ENCODE measurements around the gene CLCN7.

CLCN7 gene

DNA sequence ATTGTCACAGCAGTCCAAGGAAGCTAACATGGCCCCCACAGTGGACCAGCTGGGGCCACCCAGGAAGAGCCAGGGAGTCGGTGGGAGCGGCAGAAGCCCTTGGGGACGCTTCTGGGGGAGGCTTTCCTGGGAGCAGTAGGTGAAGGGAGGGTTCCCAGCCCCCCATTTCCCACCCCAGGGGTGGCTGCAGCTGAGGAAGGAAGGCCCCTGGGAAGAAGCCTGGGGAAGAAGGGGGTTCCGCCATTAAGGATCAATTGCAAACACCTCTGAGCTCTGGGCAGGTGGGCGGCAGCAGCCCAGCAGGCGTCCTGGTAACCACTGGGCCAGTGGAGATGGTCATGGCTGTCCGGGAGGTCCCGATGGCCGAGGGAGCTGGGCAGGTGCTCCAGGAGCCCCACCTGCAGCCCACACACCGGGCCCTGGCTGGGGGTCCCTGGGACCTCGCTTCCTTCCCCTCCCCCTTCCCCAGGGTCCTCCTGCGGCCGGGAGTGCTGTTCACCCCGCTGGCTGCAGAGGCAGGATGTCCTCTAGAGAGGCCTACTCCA lies 44.5 kb downstream of the CLCN7 start:
- H3K79me2 ChIP-seq (ENCODE audit: control insufficient read depth, insufficient read depth, low read length) = no peaks in the 10 kb centered on the region
- no peak overlapping the region for H2AK5ac ChIP-seq (ENCODE audit: low read length)
- no peaks in the 10 kb centered on the region for H3K79me1 ChIP-seq (ENCODE audit: low read length)
- H2BK120ac ChIP-seq (ENCODE audit: low read depth, low read length) = no peak overlapping the region
- H2BK15ac ChIP-seq (replicated peaks; ENCODE audit: low read depth) = no peak overlapping the region
- no peaks in the 10 kb centered on the region for H3K4me1 ChIP-seq (ENCODE audit: control insufficient read depth, low read depth, low read length)
- no peak overlapping the region for H2BK5ac ChIP-seq (ENCODE audit: low read length)
- no peak overlapping the region for H3K27ac ChIP-seq (ENCODE audit: low read depth, low read length)
- DNase-seq = no peak
- no peak overlapping the region for H3K18ac ChIP-seq (ENCODE audit: low read length)
- no peak overlapping the region for H4K8ac ChIP-seq (ENCODE audit: low read depth, low read length)
- no peak overlapping the region for H3K4me2 ChIP-seq (ENCODE audit: low read length)
- no peak overlapping the region for H4K5ac ChIP-seq (ENCODE audit: low read length)
- H3K56ac ChIP-seq (ENCODE audit: low read length) = no peak overlapping the region
- no peaks in the 10 kb centered on the region for H3K36me3 ChIP-seq (ENCODE audit: control insufficient read depth, insufficient read depth, low read length)
- no peak overlapping the region for H3K23ac ChIP-seq (ENCODE audit: low read length)
- H3K27me3 ChIP-seq (ENCODE audit: insufficient read depth, low read length, poor library complexity) = no peaks in the 10 kb centered on the region
- H3K4ac ChIP-seq (ENCODE audit: low read depth, low read length) = no peak overlapping the region
- no peak overlapping the region for H3K4me3 ChIP-seq (ENCODE audit: low read length)
- H3K9ac ChIP-seq (ENCODE audit: low read length) = no peak overlapping the region
- no CpG with 5 or more reads among the region's 14 CpGs for WGBS (ENCODE audit: extremely low coverage, insufficient coverage, low lambda C conversion rate)

DNA sequence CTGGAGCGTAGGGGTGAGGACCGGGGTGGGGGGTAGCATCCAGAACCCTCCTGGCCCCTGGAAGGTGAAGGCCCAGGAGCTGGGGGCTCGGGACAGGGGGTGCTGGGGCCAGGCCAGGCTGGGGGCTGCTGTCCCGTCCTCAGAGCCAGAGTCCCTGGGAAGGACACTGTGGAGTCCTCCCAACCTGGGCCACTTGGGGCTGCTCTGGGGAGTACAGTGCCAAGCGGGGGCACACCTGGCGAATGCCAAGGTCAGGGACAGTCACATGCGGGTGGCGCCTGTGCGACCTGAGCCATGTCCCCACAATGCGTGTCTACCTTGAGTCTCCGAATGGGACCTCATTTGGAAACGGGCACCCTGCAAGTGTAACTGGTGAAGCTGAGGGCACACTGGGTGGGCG lies 45.2 kb downstream of the CLCN7 start:
- no peak overlapping the region for H3K56ac ChIP-seq (ENCODE audit: low read length)
- no peak overlapping the region for H4K5ac ChIP-seq (ENCODE audit: low read length)
- no peak overlapping the region for H3K4me3 ChIP-seq (ENCODE audit: low read length)
- H3K4me1 ChIP-seq (ENCODE audit: control insufficient read depth, low read depth, low read length) = no peaks in the 10 kb centered on the region
- no peak overlapping the region for H4K8ac ChIP-seq (ENCODE audit: low read depth, low read length)
- H3K79me1 ChIP-seq (ENCODE audit: low read length) = no peaks in the 10 kb centered on the region
- no peak overlapping the region for H2BK5ac ChIP-seq (ENCODE audit: low read length)
- H3K9ac ChIP-seq (ENCODE audit: low read length) = no peak overlapping the region
- H3K79me2 ChIP-seq (ENCODE audit: control insufficient read depth, insufficient read depth, low read length) = no peaks in the 10 kb centered on the region
- WGBS (ENCODE audit: extremely low coverage, insufficient coverage, low lambda C conversion rate) = no CpG with 5 or more reads among the region's 13 CpGs
- H3K23ac ChIP-seq (ENCODE audit: low read length) = no peak overlapping the region
- H2BK120ac ChIP-seq (ENCODE audit: low read depth, low read length) = no peak overlapping the region
- H3K18ac ChIP-seq (ENCODE audit: low read length) = no peak overlapping the region
- no peak overlapping the region for H3K4me2 ChIP-seq (ENCODE audit: low read length)
- no peaks in the 10 kb centered on the region for H3K27me3 ChIP-seq (ENCODE audit: insufficient read depth, low read length, poor library complexity)
- no peak overlapping the region for H3K27ac ChIP-seq (ENCODE audit: low read depth, low read length)
- H3K4ac ChIP-seq (ENCODE audit: low read depth, low read length) = no peak overlapping the region
- H2AK5ac ChIP-seq (ENCODE audit: low read length) = no peak overlapping the region
- no peak overlapping the region for H2BK15ac ChIP-seq (replicated peaks; ENCODE audit: low read depth)
- no peaks in the 10 kb centered on the region for H3K36me3 ChIP-seq (ENCODE audit: control insufficient read depth, insufficient read depth, low read length)
- DNase-seq = no peak

DNA sequence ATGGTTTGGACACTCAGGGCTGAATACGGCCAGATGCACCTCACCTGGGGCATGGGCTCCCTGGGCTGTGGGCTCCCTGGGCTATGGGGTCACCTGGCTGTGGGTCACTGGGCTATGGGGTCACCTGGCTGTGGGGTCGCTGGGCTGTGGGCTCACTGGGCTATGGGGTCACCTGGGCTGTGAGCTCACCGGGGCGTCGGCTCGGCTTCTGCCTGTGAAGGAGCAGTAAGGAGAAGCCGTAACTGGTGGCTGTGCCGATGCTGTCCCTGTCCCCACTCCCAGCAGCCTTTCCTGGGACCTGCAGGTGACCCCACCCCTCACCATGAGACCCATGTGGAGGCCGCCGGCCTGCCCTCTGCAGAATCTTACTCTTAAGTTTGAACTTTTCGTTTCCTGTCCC lies 45.8 kb downstream of the CLCN7 start:
- H2BK120ac ChIP-seq (ENCODE audit: low read depth, low read length) = no peak overlapping the region

DNA sequence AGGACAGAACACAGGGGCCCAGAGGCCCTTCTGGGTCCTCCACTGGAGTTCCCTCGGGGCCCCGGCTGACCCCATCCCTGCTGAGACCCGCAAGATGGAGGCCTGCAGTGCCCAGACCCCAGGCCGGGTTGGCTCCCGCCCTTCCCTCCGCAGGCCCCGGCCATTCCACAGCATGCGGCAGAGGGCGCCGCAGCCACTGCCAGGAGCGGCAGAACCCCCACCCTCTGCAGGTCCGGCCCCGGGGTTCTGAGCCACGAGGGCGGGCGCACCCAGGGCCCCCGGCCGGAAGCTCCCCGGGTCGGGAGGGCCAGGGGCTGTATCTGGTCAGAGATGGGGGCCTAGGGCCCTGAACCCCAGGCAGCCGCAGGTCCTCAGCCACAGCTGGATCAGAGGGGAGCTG lies 46.3 kb downstream of the CLCN7 start:
- WGBS (ENCODE audit: extremely low coverage, insufficient coverage, low lambda C conversion rate) = no CpG with 5 or more reads among the region's 21 CpGs
- H3K18ac ChIP-seq (ENCODE audit: low read length) = no peak overlapping the region
- no peaks in the 10 kb centered on the region for H3K79me2 ChIP-seq (ENCODE audit: control insufficient read depth, insufficient read depth, low read length)
- H2BK120ac ChIP-seq (ENCODE audit: low read depth, low read length) = no peak overlapping the region
- no peak overlapping the region for H2BK5ac ChIP-seq (ENCODE audit: low read length)
- H3K4ac ChIP-seq (ENCODE audit: low read depth, low read length) = no peak overlapping the region
- no peak overlapping the region for H3K27ac ChIP-seq (ENCODE audit: low read depth, low read length)
- no peak overlapping the region for H3K9ac ChIP-seq (ENCODE audit: low read length)
- H2BK15ac ChIP-seq (replicated peaks; ENCODE audit: low read depth) = no peak overlapping the region
- H3K56ac ChIP-seq (ENCODE audit: low read length) = no peak overlapping the region
- H3K36me3 ChIP-seq (ENCODE audit: control insufficient read depth, insufficient read depth, low read length) = no peaks in the 10 kb centered on the region
- no peak overlapping the region for H2AK5ac ChIP-seq (ENCODE audit: low read length)
- no peaks in the 10 kb centered on the region for H3K27me3 ChIP-seq (ENCODE audit: insufficient read depth, low read length, poor library complexity)
- no peak overlapping the region for H3K4me3 ChIP-seq (ENCODE audit: low read length)
- H4K8ac ChIP-seq (ENCODE audit: low read depth, low read length) = no peak overlapping the region
- no peak overlapping the region for H3K4me2 ChIP-seq (ENCODE audit: low read length)
- no peak overlapping the region for H4K5ac ChIP-seq (ENCODE audit: low read length)
- DNase-seq = peak; percentile 45
- no peak overlapping the region for H3K23ac ChIP-seq (ENCODE audit: low read length)
- no peaks in the 10 kb centered on the region for H3K4me1 ChIP-seq (ENCODE audit: control insufficient read depth, low read depth, low read length)
- no peaks in the 10 kb centered on the region for H3K79me1 ChIP-seq (ENCODE audit: low read length)

More for the DNA sequence above, 45.8 kb downstream of the CLCN7 start:
- no peak for DNase-seq
- Histone ChIP-seq H3K4me1 (ENCODE audit: control insufficient read depth, low read depth, low read length) (no peaks in the 10 kb centered on the region), H3K9ac (ENCODE audit: low read length) (no peak overlapping the region), H3K27ac (ENCODE audit: low read depth, low read length) (no peak overlapping the region), H2BK5ac (ENCODE audit: low read length) (no peak overlapping the region), H4K5ac (ENCODE audit: low read length) (no peak overlapping the region), H3K23ac (ENCODE audit: low read length) (no peak overlapping the region), H2BK15ac (replicated peaks; ENCODE audit: low read depth) (no peak overlapping the region), H3K4ac (ENCODE audit: low read depth, low read length) (no peak overlapping the region), H4K8ac (ENCODE audit: low read depth, low read length) (no peak overlapping the region), H3K56ac (ENCODE audit: low read length) (no peak overlapping the region), H3K79me2 (ENCODE audit: control insufficient read depth, insufficient read depth, low read length) (no peaks in the 10 kb centered on the region), H2AK5ac (ENCODE audit: low read length) (no peak overlapping the region), H3K18ac (ENCODE audit: low read length) (no peak overlapping the region), H3K4me3 (ENCODE audit: low read length) (no peak overlapping the region), H3K27me3 (ENCODE audit: insufficient read depth, low read length, poor library complexity) (no peaks in the 10 kb centered on the region), H3K4me2 (ENCODE audit: low read length) (no peak overlapping the region), H3K36me3 (ENCODE audit: control insufficient read depth, insufficient read depth, low read length) (no peaks in the 10 kb centered on the region), H3K79me1 (ENCODE audit: low read length) (no peaks in the 10 kb centered on the region)
- no CpG with 5 or more reads among the region's 11 CpGs for WGBS (ENCODE audit: extremely low coverage, insufficient coverage, low lambda C conversion rate)

DNA sequence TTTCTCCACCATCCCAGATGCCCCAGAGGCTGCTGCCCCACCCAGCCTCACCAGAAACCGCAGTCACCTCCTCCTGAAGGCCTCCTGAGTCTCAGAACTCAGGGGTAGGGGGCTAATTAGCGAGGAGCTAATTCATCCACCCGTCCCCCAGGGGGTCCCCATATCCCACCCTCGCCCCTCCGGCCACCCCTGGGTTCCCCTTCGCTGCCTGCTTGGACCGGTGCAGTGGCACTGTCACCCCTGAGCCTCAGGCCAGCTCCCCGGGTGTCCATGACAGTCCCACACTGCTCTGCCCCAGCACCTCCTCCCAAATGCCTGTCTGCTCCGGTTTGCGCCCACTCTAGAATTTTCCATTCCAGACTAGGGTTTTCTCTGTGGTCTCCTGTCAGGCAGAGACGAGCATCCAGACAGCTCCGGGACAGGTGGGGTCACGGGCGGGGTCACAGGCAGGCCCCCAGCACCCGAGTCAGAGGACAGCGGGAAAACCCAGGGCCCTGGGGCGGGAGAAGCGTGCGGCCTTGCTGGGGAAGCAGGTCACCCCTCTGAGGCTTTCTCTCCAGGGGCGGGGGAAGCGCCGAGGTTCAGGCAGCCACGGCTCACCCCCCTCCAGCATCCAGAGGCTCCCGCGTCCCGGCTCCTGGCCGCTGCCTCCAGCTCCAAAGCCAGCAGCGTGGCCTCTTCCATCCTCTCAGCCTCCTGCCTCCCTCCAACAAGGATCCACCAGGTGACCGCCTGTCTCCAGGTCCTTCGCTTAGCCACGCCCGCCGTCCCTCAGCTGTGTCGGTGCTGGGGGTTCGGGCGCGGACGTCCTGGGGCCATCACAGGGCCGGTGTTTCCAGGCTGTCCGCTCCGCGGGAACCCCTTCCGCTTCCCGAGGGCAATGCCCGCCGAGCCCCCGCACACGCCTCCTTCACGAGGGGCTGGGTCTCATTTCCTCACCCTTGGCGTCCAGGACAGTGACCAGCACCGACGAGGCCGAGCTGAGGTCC lies 47.1 kb downstream of the CLCN7 start:
- no peak for DNase-seq
- H2AK5ac ChIP-seq (ENCODE audit: low read length) = no peak overlapping the region
- no CpG with 5 or more reads among the region's 53 CpGs for WGBS (ENCODE audit: extremely low coverage, insufficient coverage, low lambda C conversion rate)

More for the DNA sequence above, 47.1 kb downstream of the CLCN7 start:
- no peak overlapping the region for H3K56ac ChIP-seq (ENCODE audit: low read length)
- H3K27me3 ChIP-seq (ENCODE audit: insufficient read depth, low read length, poor library complexity) = no peaks in the 10 kb centered on the region
- no peak overlapping the region for H3K9ac ChIP-seq (ENCODE audit: low read length)
- no peaks in the 10 kb centered on the region for H3K36me3 ChIP-seq (ENCODE audit: control insufficient read depth, insufficient read depth, low read length)
- H4K5ac ChIP-seq (ENCODE audit: low read length) = no peak overlapping the region
- H2BK5ac ChIP-seq (ENCODE audit: low read length) = no peak overlapping the region
- H2BK15ac ChIP-seq (replicated peaks; ENCODE audit: low read depth) = no peak overlapping the region
- H3K18ac ChIP-seq (ENCODE audit: low read length) = no peak overlapping the region
- no peak overlapping the region for H3K4me3 ChIP-seq (ENCODE audit: low read length)
- no peak overlapping the region for H4K8ac ChIP-seq (ENCODE audit: low read depth, low read length)
- no peak overlapping the region for H3K4me2 ChIP-seq (ENCODE audit: low read length)
- no peak overlapping the region for H2BK120ac ChIP-seq (ENCODE audit: low read depth, low read length)
- no peak overlapping the region for H3K27ac ChIP-seq (ENCODE audit: low read depth, low read length)
- H3K79me2 ChIP-seq (ENCODE audit: control insufficient read depth, insufficient read depth, low read length) = no peaks in the 10 kb centered on the region
- H3K4ac ChIP-seq (ENCODE audit: low read depth, low read length) = no peak overlapping the region
- H3K4me1 ChIP-seq (ENCODE audit: control insufficient read depth, low read depth, low read length) = no peaks in the 10 kb centered on the region
- H3K79me1 ChIP-seq (ENCODE audit: low read length) = no peaks in the 10 kb centered on the region
- H3K23ac ChIP-seq (ENCODE audit: low read length) = no peak overlapping the region
